Left ventricle myocardium inferior (tissue), 1 donor: ENCODE data around the gene RBMS1. TPM values are rescaled to one million over a fixed set of nuclear protein-coding genes. Genes with fewer than 3 reads are reported as not detected.
A peak's percentile ranks its signal among the peaks of the same experiment; 100 is the strongest.

Source experiments
- DNase-seq: peaks from one replicate; pipeline ENCODE4 v3.0.0-alpha.2; 2020
- H3K27ac ChIP-seq: fragments of 200-600 bp; replicated peaks from 2 replicates; pipeline ENCODE4 v1.8.0; 2021
- H3K27me3 ChIP-seq: fragments of 200-600 bp; 2 replicates; pipeline ENCODE4 v1.8.0; 2021; ENCODE audit warnings: low read depth
- H3K36me3 ChIP-seq: fragments of 200-600 bp; 2 replicates; pipeline ENCODE4 v1.8.0; 2021
- H3K4me1 ChIP-seq: fragments of 200-600 bp; 2 replicates; pipeline ENCODE4 v1.8.0; 2021
- H3K4me3 ChIP-seq: fragments of 200-600 bp; 2 replicates; pipeline ENCODE4 v1.8.0; 2021; ENCODE audit warnings: mild to moderate bottlenecking, moderate library complexity
- H3K9me3 ChIP-seq: fragments of 200-600 bp; replicated peaks from 2 replicates; pipeline ENCODE4 v1.8.0; 2021
- intact Hi-C: fragments of 100-400 bp; cut with micrococcal nuclease; formaldehyde crosslinking; loops from one replicate; pipeline ENCODE4 v1.11.0; 2022
- total RNA-seq: library from RNA; stranded (reverse); fragmentation: NEBNext Ultra II Directional; extraction: Animal tissue kit (Norgen Biotek cat#: 25700); gene quantifications from one replicate; pipeline ENCODE4 v1.2.1, GENCODE V29; 2021
- TF ChIP-seq, protein P1 (sequence below): fragments of 200-600 bp; IDR thresholded peaks from 2 replicates; pipeline ENCODE4 v1.8.0; 2021; ENCODE audit warnings: antibody characterized with exemption, mild to moderate bottlenecking, borderline replicate concordance
- donor health status: DM: no; HTN: yes; CAD: no; lungs with severe emphysema.

RBMS1 gene
- total RNA-seq, 1 donor from 2014 or later: 56.2 TPM

DNA sequence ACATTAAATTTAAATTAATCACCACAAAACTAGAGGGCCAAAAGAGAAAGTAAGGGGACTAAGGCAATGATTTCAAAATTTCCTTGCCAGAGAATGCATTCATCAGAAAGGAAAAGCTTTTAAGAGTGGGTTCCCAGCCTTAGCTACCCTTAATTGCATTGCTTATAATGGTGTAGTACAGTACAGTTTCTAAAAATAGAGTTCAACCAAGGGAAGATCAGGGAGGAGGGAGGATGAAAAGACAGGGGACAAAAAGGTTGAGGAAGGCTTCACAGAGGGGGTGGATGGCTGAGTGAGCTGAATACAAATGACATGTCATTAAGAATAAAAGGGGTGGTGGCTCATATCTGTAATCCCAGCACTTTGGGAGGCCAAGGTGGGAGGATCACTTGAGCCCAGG is 119.9 kb downstream of the RBMS1 start:
- intact Hi-C loops: no loop called here
- H3K4me3 ChIP-seq: peak overlapping the region; percentile 26
- no peak for DNase-seq
- TF ChIP-seq, protein P1, sequence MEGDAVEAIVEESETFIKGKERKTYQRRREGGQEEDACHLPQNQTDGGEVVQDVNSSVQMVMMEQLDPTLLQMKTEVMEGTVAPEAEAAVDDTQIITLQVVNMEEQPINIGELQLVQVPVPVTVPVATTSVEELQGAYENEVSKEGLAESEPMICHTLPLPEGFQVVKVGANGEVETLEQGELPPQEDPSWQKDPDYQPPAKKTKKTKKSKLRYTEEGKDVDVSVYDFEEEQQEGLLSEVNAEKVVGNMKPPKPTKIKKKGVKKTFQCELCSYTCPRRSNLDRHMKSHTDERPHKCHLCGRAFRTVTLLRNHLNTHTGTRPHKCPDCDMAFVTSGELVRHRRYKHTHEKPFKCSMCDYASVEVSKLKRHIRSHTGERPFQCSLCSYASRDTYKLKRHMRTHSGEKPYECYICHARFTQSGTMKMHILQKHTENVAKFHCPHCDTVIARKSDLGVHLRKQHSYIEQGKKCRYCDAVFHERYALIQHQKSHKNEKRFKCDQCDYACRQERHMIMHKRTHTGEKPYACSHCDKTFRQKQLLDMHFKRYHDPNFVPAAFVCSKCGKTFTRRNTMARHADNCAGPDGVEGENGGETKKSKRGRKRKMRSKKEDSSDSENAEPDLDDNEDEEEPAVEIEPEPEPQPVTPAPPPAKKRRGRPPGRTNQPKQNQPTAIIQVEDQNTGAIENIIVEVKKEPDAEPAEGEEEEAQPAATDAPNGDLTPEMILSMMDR: no peak
- no peaks in the 10 kb centered on the region for H3K27me3 ChIP-seq
- no peaks in the 10 kb centered on the region for H3K36me3 ChIP-seq
- peak overlapping the region; percentile 87 for H3K27ac ChIP-seq
- H3K9me3 ChIP-seq: no peaks in the 10 kb centered on the region
- peaks cover 100% of the 10 kb centered on the region for H3K4me1 ChIP-seq

DNA sequence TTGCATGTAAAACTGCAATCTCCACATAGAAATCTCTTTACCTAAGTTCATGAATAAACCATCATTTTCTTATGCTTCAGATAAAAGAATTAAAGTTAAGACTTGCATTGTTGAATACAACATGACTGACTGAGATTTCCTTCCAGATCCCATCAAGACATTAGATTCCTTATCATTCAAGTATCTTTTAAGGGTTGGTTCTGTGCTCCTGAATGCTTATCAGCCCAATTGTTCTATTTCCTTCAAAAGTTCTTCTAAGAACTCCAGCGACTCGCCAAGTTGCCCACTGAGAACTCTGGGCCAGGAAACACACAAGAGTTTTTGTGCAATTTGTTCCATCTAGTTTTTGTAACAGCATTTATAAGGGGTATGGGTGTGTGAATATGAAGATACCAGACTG is 120.3 kb downstream of the RBMS1 start:
- DNase-seq: no peak
- Histone ChIP-seq H3K4me3 (peak overlapping the region; percentile 26), H3K27ac (peak overlapping the region; percentile 87), H3K9me3 (no peaks in the 10 kb centered on the region), H3K4me1 (peaks cover 100% of the 10 kb centered on the region), H3K27me3 (no peaks in the 10 kb centered on the region), H3K36me3 (no peaks in the 10 kb centered on the region)
- intact Hi-C loops: no loop called here
- TF ChIP-seq, protein P1: no peak

DNA sequence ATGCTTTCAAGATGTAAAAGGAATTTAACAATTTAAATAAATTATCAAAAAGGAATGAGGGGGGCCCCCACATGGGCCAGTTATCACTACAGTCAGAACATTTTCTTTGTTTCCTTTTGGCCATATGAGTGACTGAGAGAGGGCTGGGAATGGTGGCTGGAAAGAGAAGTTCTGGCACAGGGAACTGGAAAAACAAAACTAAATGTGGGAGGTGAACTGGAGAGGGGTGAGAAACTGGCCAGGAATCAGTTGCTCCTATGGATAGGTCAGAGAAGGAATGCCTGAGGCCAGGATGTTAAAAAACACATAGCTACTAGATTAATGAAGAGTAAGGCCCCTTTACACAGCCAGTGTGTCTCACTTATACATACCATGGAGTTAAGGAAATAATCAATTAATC is 121.0 kb downstream of the RBMS1 start:
- no peaks in the 10 kb centered on the region for H3K36me3 ChIP-seq
- intact Hi-C loops: no loop called here
- H3K4me1 ChIP-seq: peaks cover 100% of the 10 kb centered on the region
- H3K4me3 ChIP-seq: no peak overlapping the region
- DNase-seq: no peak
- no peaks in the 10 kb centered on the region for H3K27me3 ChIP-seq
- H3K27ac ChIP-seq: peak overlapping the region; percentile 87
- no peaks in the 10 kb centered on the region for H3K9me3 ChIP-seq
- TF ChIP-seq, protein P1: no peak

DNA sequence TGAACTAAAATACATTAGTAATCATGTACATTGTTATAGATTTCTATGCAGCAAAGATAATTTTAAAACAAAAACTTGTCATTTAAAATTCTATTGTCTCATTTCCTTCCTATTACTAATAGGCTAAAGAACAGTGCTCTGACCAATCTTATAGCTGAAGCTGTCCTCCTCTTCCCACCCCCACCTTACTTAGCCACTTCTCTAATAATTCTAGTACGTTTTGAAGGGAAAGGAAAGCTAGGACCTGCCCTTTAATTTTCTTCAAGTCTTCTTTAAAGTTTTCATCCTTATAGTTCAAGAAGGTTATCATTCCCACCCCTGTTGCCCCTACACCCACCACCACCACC is 121.6 kb downstream of the RBMS1 start:
- no peak for DNase-seq
- Histone ChIP-seq H3K9me3 (no peaks in the 10 kb centered on the region), H3K4me3 (no peak overlapping the region), H3K27ac (peak overlapping the region; percentile 87), H3K4me1 (peaks cover 100% of the 10 kb centered on the region), H3K36me3 (no peaks in the 10 kb centered on the region), H3K27me3 (no peaks in the 10 kb centered on the region)
- TF ChIP-seq, protein P1: no peak
- intact Hi-C loops: no loop called here

DNA sequence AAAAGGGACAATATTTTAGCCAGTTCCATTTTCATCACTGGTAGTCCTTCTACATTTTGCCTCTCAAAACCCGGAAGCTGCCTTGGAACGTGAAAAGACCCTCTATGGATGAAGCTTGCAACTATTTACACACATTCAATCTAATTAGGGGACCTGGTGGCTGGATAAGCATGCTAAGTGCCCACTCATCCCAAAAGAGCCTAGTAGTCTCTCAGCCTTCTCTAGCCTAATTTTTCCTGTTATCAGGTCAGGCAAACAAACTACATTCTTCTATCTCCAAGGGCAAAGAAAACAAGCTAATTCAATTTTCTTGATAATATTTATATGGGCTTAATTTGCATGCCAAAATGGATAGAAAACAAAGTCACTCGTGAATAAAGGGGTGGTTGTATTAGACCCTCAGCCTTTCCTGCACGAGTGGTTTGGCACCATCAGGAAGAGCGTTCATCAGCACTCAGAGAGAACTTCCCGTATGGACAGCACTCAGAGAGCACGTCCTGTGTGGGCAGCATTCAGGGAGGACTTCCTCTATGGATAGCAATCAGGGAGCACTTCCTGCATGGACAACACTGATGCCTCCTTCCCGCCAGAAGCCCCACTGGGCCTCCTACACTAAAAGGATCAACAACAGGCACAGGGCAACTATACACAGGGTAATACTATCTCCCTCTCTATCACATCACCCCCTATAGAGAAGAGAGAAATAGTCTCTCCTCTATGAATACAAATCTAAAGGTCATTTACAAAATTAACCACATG is 122.2 kb downstream of the RBMS1 start:
- Histone ChIP-seq H3K4me1 (peaks cover 100% of the 10 kb centered on the region), H3K36me3 (peaks cover 5% of the 10 kb centered on the region), H3K27me3 (no peaks in the 10 kb centered on the region), H3K27ac (peak overlapping the region; percentile 87), H3K4me3 (peak overlapping the region; percentile 4), H3K9me3 (no peaks in the 10 kb centered on the region)
- intact Hi-C loops: no loop called here
- peak; percentile 32 for DNase-seq
- TF ChIP-seq, protein P1: no peak
